CD4-positive, alpha-beta T cell treated with Interferon gamma for 1 hour (primary cell): Measurements from ENCODE around the gene PTPRZ1.
A peak's percentile ranks its signal among the peaks of the same experiment; 100 is the strongest.

ENCODE experiments used
- DNase-seq: peaks from one replicate; pipeline ENCODE4 v3.0.0-alpha.2; 2020

PTPRZ1 gene

GRCh38 chr7:121960678-121961077, 87.7 kb downstream of the PTPRZ1 start:
- DNase-seq, result no peak

- DNase-seq, result no peak
Observed at GRCh38 chr7:121961089-121961867, 88.3 kb downstream of the PTPRZ1 start.

GRCh38 chr7:121966276-121966934, 93.4 kb downstream of the PTPRZ1 start:
- no peak for DNase-seq

GRCh38 chr7:121966935-121967332, 94.0 kb downstream of the PTPRZ1 start:
- no peak for DNase-seq

GRCh38 chr7:121985476-121986030, 112.6 kb downstream of the PTPRZ1 start:
- DNase-seq, result no peak

GRCh38 chr7:121992068-121992467, 119.1 kb downstream of the PTPRZ1 start:
- no peak for DNase-seq

- DNase-seq, result peak; percentile 15
Observed at GRCh38 chr7:121994625-121995410, 121.9 kb downstream of the PTPRZ1 start.

GRCh38 chr7:122006687-122007086, 133.7 kb downstream of the PTPRZ1 start:
- no peak for DNase-seq

- DNase-seq, result no peak
Observed at GRCh38 chr7:122010116-122010515, 137.2 kb downstream of the PTPRZ1 start.

GRCh38 chr7:122013065-122013464, 140.1 kb downstream of the PTPRZ1 start:
- DNase-seq, result no peak

GRCh38 chr7:122013630-122014029, 140.7 kb downstream of the PTPRZ1 start:
- DNase-seq, result no peak

- DNase-seq, result no peak
Observed at GRCh38 chr7:122014697-122015096, 141.7 kb downstream of the PTPRZ1 start.

- DNase-seq, result no peak
Observed at GRCh38 chr7:122018032-122018431, 145.1 kb downstream of the PTPRZ1 start.

GRCh38 chr7:122027058-122027457, 154.1 kb downstream of the PTPRZ1 start:
- no peak for DNase-seq

GRCh38 chr7:122033641-122034040, 160.7 kb downstream of the PTPRZ1 start:
- no peak for DNase-seq

- no peak for DNase-seq
Observed at GRCh38 chr7:122035876-122036275, 162.9 kb downstream of the PTPRZ1 start.

- no peak for DNase-seq
Observed at GRCh38 chr7:122038134-122038533, 165.2 kb downstream of the PTPRZ1 start.

GRCh38 chr7:122038904-122039303, 165.9 kb downstream of the PTPRZ1 start:
- DNase-seq, result no peak

- no peak for DNase-seq
Observed at GRCh38 chr7:122040147-122040546, 167.2 kb downstream of the PTPRZ1 start.

- no peak for DNase-seq
Observed at GRCh38 chr7:122046402-122046801, 173.4 kb downstream of the PTPRZ1 start.

- no peak for DNase-seq
Observed at GRCh38 chr7:122054393-122054792, 181.4 kb downstream of the PTPRZ1 start.

GRCh38 chr7:122055073-122055472, 182.1 kb downstream of the PTPRZ1 start:
- DNase-seq, result no peak

- DNase-seq, result no peak
Observed at GRCh38 chr7:122056977-122057376, 184.0 kb downstream of the PTPRZ1 start.
